Brain pericyte (primary cell): ENCODE measurements around the gene EPRS1.
"Not testable (repeated sequence)": the region's sequence is repeated elsewhere in the genome, so short reads cannot be mapped to it uniquely, and the experiment has no call there.

Source experiments
- DNase-seq: peaks from one replicate; pipeline ENCODE4 v3.0.0-alpha.2; 2012; ENCODE audit warnings: low read depth, low spot score

The EPRS1 gene

DNA sequence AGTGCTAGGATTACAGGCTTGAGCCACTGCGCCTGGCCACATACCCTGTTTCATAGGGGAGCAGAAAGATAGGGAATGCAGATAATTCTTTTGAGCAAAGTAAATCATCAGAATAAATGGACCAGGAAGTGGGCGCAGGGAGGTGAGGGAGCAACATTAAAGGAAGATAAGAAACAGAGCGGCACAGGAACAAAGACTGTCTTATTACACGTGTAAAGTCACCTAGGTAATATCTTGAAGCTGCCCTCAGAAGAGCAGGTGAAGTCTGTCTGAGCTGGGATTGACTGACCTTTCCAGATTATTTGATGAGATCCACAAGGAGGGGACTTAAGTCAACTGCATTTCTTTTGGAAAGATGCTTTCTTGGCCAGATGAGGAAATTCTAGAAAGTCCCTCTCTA lies 7.7 kb downstream of the EPRS1 start:
- no peak for DNase-seq

DNA sequence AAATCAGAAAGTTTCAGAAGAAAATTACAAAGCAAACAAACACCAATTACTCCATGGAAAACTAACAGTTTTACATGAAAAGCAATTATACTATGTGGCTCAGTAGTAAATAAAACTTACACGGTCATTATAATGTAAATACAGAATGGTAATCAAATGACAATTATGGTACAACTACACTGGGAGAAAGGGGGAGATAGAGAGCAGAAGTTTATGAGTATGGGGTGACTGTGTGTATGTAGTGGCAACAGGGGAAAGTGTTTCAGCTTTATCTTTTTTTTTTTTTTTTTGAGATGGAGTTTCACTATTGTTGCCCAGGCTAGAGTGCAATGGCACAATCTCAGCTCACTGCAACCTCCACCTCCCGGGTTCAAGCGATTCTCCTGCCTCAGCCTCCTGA lies 8.5 kb downstream of the EPRS1 start:
- not testable (repeated sequence) for DNase-seq

DNA sequence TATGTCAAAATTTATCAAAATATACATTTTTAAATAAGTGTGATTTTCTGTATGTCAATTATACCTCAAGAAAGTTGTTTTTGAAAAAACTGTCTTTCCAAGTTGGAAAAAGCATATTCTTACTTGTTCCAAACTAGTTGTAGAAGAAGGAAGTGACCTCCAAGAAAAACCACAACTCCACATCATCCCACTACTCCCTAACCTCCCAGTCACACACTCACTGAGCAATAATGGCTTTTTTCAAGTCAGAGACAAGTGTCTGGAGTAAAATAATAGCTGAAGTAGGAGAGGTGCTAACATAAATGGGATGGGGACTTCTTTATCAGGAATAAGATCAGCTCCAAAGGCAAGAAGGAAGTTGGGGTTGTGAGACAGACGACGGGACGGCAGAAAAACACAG lies 13.4 kb downstream of the EPRS1 start:
- no peak for DNase-seq

DNA sequence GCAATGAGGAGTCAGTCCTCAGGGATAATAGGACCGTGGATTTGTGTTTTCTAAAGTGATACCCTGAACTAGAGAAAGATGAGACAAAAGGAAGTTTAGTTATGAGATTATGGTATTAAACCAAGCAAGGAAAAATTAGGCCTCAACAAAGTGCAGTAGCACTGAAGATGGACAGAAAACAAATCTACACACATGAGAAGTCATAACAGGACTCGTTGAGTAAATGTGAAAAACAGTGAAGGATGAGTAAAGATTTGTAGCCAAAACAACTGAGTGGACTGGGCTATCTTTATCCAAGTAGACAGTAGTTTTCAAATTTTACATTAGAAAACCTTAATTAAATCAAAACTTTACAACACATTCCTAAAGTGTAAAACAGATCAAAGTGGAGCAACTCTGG lies 15.0 kb downstream of the EPRS1 start:
- DNase-seq, result no peak

DNA sequence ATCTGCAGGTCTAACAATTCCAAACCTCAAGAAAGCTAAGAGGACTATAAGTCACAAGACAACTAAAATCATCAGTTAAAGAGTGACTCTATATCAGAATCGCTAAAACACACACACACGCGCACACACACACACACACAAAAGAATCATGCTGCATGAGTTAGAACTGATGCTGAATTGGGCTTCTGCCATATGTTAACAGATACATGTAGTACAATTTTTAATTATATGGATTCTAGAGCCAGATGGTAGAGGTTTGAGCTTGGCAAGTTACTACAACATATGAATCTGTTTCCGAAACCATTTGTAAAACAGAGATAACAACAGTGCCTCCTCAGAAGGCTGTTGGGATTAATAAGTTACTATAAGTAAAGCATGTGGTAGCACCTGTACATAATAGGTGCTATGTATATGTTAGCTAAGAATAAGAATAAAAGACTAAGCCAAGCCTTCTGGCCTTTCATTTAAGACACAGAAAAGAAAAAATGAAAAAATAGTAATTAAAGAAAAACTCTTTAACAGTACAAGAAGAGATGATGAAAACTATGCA lies 17.9 kb downstream of the EPRS1 start:
- DNase-seq, result no peak

DNA sequence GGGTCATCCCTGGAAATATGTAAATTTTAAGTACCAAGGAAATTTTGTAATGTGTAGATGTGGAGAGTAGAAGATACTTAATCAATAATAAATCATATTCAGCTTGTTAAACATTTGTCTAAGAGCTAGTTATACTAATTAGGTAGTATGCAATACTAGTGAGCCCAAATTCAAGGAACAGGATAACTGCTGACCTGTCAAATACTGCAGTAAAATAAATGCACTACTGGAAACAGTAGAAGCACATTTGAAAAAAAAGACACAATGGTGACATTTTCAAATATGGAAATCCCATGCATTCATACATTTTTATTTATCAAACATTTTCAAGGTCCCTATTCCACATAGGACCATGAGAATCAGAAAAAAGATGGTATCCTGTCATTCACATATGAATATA lies 27.2 kb downstream of the EPRS1 start:
- no peak for DNase-seq

DNA sequence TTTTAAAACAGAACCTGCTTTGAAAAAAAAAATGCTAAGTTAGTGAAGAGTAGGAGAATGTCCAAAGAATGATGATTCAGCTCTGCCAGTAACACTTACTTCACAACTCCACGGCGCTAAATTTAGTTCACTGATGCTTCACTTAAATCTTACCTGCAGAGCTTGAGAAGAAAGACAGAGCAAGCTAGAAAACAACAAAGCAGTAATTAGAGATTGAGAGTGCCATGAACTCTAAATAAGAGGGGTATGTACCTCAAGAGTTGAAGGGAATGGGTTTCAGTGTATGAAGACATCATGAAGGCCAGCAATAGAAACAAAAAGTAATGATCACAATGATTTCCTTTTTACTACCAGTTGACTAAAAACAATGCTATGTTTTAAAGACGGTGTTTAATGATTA lies 32.8 kb downstream of the EPRS1 start:
- DNase-seq, result no peak

DNA sequence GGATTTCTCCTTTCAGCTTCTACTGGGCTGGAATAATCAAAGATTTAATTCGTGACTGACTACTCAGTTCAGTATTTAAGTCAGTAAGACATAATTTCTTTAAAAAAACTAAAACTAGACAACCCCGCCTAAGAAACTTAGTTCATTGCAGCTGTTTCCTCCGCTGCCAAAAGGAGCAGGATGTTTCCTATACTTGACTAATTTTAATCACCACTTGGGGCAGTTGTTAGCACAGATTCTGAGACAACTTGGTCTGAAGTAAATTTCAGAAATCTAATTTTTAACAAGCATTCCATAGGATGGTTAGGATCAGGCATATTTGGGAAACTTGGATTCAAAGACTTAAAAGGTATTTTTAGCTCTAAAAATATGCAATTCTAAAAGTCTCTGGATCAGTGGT lies 34.0 kb downstream of the EPRS1 start:
- DNase-seq, result no peak

DNA sequence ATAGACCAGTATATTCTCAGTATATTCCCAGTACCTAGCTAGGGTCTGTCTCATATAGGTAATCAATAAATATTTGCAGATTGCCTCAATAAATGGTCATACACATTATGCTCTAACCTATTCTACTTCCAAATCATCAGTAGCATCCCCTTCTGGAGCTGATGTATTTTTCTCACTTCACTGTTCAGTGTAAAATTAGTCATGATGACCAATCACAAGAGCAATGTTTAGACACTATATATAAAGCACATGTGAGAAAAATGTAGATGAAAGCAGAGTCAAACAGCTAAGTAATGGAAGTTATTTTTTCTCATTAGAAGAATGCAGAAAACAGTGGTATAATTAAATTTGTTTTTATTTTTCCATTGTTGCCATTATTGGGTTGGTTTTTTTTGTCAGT lies 34.7 kb downstream of the EPRS1 start:
- DNase-seq, result no peak

DNA sequence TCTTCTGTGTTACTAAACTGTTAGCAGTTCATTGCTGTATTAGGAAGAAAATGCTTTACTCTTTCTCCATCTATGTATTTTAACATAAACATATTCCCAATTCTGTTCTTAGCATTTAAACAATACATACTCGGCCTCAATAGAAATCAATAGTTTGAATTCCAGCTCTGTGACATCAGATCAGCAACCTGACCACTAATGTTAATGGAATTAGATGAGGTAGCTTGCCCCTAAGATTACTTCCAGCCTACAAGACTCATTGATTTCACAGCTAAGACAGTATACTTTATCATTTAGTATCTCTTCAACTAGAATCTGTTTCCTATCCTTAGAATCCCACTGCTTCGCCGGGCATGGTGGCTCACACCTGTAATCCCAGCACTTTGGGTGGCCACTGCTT lies 38.9 kb downstream of the EPRS1 start:
- no peak for DNase-seq

DNA sequence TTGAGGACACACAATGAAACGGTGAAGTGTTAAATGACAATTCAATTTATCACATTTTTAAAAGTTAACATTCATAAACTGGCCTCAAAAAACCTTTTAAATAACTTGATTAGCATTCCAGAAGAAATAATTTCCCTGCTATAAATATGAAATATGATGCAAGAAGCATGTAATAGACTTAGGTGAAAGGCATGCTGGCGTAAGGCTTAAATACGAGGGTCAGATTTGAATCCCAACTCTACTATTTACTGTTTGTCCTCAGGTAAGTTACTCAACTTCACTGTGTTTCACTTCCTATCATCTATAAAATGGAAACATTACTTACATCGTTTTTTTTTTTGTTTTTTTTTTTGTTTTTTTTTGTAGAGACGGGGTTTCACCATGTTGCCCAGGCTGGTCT lies 40.8 kb downstream of the EPRS1 start:
- DNase-seq, result no peak

DNA sequence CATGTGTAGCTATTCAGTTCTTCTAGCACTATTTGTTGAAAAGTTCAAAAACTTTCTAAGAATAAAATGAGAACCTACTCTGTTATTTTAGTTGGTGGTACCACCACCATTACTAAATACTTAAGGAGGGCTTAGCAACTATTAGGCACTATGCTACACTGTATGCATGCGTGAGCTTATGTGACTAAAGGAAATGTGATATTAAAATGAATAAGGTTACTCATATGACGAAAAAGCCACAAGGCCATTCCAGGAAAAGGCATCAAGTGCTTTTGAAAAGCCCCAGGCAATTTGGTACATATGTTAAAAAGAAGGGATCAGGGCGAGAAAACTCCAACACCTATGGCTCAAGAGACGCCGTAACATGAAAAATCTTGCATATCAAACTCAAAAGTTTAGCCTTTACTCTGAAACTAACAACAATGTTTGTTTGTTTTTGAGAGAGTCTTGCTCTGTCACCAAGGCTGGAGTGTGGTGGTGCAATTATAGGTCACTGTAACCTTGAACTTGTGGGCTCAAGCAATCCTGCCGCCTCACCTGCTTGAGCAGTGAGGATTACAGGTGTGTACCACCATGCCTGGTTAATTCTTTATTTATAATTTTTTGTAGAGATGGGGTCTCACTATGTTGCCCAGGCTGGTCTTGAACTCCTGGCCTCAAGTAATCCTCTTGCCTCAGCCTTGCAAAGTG lies 42.5 kb downstream of the EPRS1 start:
- no peak for DNase-seq

DNA sequence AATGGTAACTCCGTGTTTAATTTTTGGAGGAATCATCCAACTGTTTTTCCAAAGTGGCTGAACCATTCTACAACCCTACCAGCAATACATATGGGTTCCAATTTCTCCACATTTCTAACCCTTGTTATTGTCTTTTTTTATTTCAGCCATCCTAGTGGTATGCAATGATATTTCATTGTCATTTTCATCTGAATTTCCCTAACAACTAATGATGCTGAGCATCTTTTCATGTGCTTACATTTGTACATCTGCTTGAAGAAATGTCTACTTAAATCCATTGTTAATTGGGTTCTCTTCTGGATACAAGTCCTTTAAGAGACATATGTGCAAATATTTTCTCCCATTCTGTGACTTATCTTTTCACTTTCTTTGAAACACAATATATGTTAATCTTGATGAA lies 43.3 kb downstream of the EPRS1 start:
- no peak for DNase-seq

DNA sequence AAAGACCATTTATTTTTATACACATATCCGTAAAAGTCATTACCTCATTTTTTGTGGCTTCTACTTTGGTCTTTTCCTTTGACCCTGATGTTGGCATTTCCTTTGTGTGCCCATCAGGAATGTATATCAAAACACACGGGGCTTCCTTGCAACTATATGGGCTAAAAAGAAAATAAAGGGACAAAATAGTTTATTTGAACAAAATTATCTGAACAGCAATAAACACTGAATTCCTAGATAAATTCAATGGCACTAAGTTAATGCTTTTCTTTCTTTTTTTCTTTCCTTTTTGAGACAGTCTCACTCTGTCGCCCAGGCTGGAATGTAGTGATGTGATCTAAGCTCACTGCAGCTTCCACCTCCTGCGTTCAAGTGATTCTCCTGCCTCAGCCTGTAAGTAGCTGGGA lies 45.2 kb downstream of the EPRS1 start:
- no peak for DNase-seq

DNA sequence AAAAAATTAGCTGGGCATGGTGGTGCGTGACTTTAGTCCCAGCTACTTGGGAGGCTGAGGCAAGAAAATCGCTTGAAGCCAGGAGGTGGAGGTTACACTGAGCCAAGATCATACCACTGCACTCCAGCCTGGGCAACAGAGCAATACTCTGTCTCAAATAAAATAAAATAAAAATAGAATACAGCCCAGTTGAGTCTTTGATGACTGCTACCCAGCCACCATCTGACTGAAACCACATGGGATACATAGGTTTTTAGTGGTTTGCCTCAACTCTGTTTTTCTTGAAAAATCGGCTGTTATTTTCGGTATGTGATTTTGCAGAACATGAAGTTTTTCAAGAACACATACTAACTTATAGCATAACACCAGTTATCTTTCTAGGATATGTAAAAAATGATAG lies 46.5 kb downstream of the EPRS1 start:
- no peak for DNase-seq
